Prostate gland (tissue), 2 donors: ENCODE measurements around the gene ZC3H12A. TPM values are rescaled to one million over a fixed set of nuclear protein-coding genes. Genes with fewer than 3 reads are reported as not detected.
A peak's percentile ranks its signal among the peaks of the same experiment; 100 is the strongest.
"Not testable (repeated sequence)": the region's sequence is repeated elsewhere in the genome, so short reads cannot be mapped to it uniquely, and the experiment has no call there.

ENCODE experiments used
- DNase-seq: peaks from one replicate; pipeline ENCODE4 v3.0.0-alpha.2; 2019; ENCODE audit warnings: low spot score
- H3K27ac ChIP-seq, 2 donors: fragments of 200-600 bp; sonication (generic); 2 replicates each; pipeline ENCODE4 v1.5.1; 2017 to 2019
- H3K27me3 ChIP-seq: fragments of 200-600 bp; sonication (generic); replicated peaks from 2 replicates; pipeline ENCODE4 v1.5.1; 2019; ENCODE audit not compliant: insufficient read depth
- H3K36me3 ChIP-seq, 2 donors: fragments of 200-600 bp; sonication (generic); 1 replicate in 1 of 2; 2 replicates in 1 of 2; pipeline versions ENCODE4 v1.5.1 to v1.8.1; 2017 to 2019
- H3K4me1 ChIP-seq: fragments of 200-600 bp; sonication (generic); replicated peaks from 2 replicates; pipeline ENCODE4 v1.5.1; 2019
- H3K4me3 ChIP-seq, 2 donors: fragments of 200-600 bp; sonication (generic); 2 replicates each; pipeline ENCODE4 v1.5.1; 2017 to 2019
- H3K9me3 ChIP-seq: fragments of 200-600 bp; sonication (generic); 2 replicates; pipeline ENCODE4 v1.5.1; 2017
- CTCF ChIP-seq, 4 experiments: fragments of 200-600 bp in 2 of 4; fragments of 450-650 bp in 2 of 4; sonication (generic) in 2 of 4; IDR thresholded peaks; 1 replicate in 3 of 4; 2 replicates in 1 of 4; pipeline ENCODE4 v1.5.1; 2016 to 2019; ENCODE audit warnings: antibody characterized with exemption in 4 of 4, mild to moderate bottlenecking in 2 of 4, moderate library complexity in 2 of 4
- POLR2A ChIP-seq: fragments of 450-650 bp; IDR thresholded peaks from one replicate; pipeline ENCODE4 v1.6.1; 2016; ENCODE audit warnings: antibody characterized with exemption, mild to moderate bottlenecking
- POLR2AphosphoS5 ChIP-seq: sonication (generic); formaldehyde crosslinking; IDR thresholded peaks from one replicate; pipeline ENCODE4 v1.6.1; 2017; ENCODE audit warnings: antibody characterized with exemption
- WGBS: methylation state at CpG from one replicate; pipeline ENCODE4 v1.1.5; 2018; 5-methylcytosine and 5-hydroxymethylcytosine counted together
- intact Hi-C: fragments of 100-400 bp; cut with DNase I; formaldehyde crosslinking; loops from one replicate; pipeline ENCODE4 v1.14.2; 2022
- microRNA-seq: library from miRNA; unstranded; fragments of <30 nt; microRNA quantifications from one replicate; pipeline ENCODE4, GENCODE V29; 2016
- small RNA-seq, 2 donors: library from RNA; depleted of rRNA; stranded (forward); fragments of <200 nt; gene quantifications; one replicate each; pipeline ENCODE3, GENCODE V24; 2016
- total RNA-seq, 2 donors: library from RNA; depleted of rRNA; stranded (reverse); fragments of >200 nt; gene quantifications; one replicate each; pipeline ENCODE4 v1.1.0, GENCODE V29; 2016

ZC3H12A gene
- total RNA-seq, 2 donors from 2014 or later, result 74.4 to 97.1 TPM

DNA sequence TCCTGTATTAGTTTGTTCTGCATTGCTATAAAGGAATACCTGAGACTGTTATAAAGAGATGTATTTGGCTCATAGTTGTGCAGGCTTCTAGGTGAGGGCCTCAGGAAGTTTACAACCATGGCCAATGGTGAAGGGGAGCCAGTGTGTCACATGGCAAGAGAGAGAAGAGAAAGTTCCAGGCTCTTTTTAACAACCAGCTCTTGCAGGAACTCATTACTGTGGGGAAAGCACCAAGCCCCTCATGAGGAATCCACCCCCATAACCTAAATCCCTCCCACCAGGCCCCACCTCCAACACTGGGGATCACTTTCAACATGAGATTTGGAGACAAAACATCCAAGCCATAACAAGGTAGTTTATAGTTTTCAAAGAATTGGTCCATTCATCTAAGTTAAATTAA is 45.2 kb downstream of the ZC3H12A start:
- intact Hi-C loops, result no loop called here
- Histone ChIP-seq H3K4me3 (no peak overlapping the region), H3K4me1 (no peaks in the 10 kb centered on the region), H3K36me3 (no peaks in the 10 kb centered on the region), H3K27me3 (no peaks in the 10 kb centered on the region), H3K27ac (no peak overlapping the region), H3K9me3 (no peaks in the 10 kb centered on the region)
- no peak for DNase-seq
- TF ChIP-seq CTCF (IDR thresholded peaks at IDR 0.05), result no peak
- no peak for TF ChIP-seq POLR2A
- no peak for TF ChIP-seq POLR2AphosphoS5

DNA sequence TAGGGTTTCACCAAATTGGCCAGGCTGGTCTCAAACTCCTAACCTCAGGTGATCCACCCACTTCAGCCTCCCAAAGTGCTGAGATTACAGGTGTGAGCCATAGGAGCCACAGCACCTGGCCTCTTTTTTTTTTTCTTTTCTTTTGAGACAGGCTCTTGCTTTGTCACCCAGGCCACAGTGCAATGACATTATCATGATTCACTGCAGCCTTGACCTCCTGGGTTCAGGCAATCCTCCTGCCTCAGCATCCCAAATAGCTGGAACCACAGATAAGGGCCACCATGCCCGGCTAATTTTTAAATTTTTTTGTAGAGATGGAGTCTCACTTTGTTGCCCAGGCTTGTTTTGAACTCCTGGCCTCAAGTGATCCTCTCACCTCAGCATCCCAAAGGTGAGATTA is 55.5 kb downstream of the ZC3H12A start:
- H3K4me3 ChIP-seq, H3K4me1 ChIP-seq, intact Hi-C loops, H3K9me3 ChIP-seq, H3K27ac ChIP-seq, H3K36me3 ChIP-seq, DNase-seq, H3K27me3 ChIP-seq: not testable (repeated sequence)
- WGBS, result 88% methylated on average over 1 of the region's 1 CpG

- H3K9me3 ChIP-seq, H3K4me1 ChIP-seq, H3K4me3 ChIP-seq, intact Hi-C loops, DNase-seq, H3K27me3 ChIP-seq, H3K36me3 ChIP-seq: not testable (repeated sequence)
- 93% methylated on average over 4 of the region's 4 CpGs for WGBS
- H3K27ac ChIP-seq, result peak overlapping the region in 1 of 2 donors; percentile 85
These were observed 58.2 kb downstream of the ZC3H12A start for GRCh38 chr1:37532418-37533156.

DNA sequence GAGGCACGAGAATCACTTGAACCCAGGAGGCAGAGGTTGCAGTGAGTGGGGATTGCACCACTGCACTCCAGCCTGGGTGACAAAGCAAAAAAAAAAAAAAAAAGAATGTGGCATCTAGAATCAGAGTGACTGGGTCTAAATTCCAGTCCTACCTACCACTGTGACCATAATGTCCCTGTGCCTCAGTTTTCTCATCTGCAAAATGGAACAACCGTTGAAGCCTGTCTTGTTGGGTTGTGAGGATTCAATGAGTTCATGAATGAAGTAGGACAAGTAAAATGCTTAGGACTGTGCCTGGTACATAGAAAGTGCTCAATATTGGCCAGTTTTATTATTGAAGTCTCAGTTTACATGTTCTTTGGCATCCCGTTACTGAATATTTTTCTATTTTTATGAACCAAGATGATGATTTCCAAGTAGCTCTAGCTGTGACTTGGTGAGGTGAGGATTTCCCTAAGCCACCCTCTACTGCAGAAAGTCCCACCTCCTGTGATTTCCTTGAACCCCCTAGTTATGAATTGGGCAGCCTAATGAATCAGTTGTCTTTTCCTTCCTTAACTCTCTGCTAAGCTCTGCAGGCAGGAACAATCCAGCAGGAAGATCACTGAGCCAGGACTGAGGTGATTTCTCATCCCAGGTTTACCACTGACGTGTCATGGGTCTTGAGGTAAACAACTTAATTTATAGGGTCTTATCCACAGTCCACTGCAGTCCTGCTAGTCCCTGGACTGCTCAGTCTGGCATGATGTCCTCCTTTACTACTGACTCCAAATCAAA is 59.1 kb downstream of the ZC3H12A start:
- intact Hi-C loops, result no loop called here
- DNase-seq, result no peak
- no peaks in the 10 kb centered on the region for H3K4me1 ChIP-seq
- H3K27ac ChIP-seq, result peak overlapping the region; percentile 53 to 85
- 85% methylated on average over 4 of the region's 4 CpGs for WGBS
- no peak overlapping the region for H3K4me3 ChIP-seq
- no peaks in the 10 kb centered on the region for H3K36me3 ChIP-seq
- H3K27me3 ChIP-seq, result no peaks in the 10 kb centered on the region
- no peaks in the 10 kb centered on the region for H3K9me3 ChIP-seq
- TF ChIP-seq POLR2A (no peak), POLR2AphosphoS5 (no peak), CTCF (IDR thresholded peaks at IDR 0.05) (no peak)

Small RNA genes lying within 50 kb of the gene (microRNA-seq; reads per million reads assigned to microRNA genes)
- gene MIR5581 (0.84 reads per million, percentile 3 among the genes with 10 or more reads in this experiment), gene MIR6732 (1.6 reads per million, percentile 21 among the genes with 10 or more reads in this experiment)

Small RNA genes lying within 50 kb of the gene (small RNA-seq; reads per million reads assigned to genes)
- gene MIR5581, result 0.10 to 0.28 reads per million in 2 donors

Other genes with a start within 250 kb of the ZC3H12A start
- 100 to 1,000 TPM; 175 to 252 TPM for gene MEAF6, start 40.2 kb downstream of the ZC3H12A start, total RNA-seq
- 10 to 100 TPM; 27.6 to 45.7 TPM for gene SNIP1, start 79.7 kb downstream of the ZC3H12A start, total RNA-seq
- 10 to 100 TPM; 23.8 to 37.4 TPM for gene DNALI1, start 82.4 kb downstream of the ZC3H12A start, total RNA-seq
- 10 to 100 TPM; 23.2 to 52.0 TPM for gene GNL2, start 121.4 kb downstream of the ZC3H12A start, total RNA-seq
- gene RSPO1, start 160.3 kb downstream of the ZC3H12A start, total RNA-seq, result 1 to 10 TPM; 1.6 TPM
- 1 to 10 TPM; 2.1 to 8.6 TPM for gene CDCA8, start 217.9 kb downstream of the ZC3H12A start, total RNA-seq